IMR-90 (cell line): ENCODE measurements around the gene PLIN5. TPM values are rescaled to one million over a fixed set of nuclear protein-coding genes. Genes with fewer than 3 reads are reported as not detected.

Experiments
- ATAC-seq: fragments of 200-7000 bp; cut with Tn5 transposase; 2 replicates; pipeline ENCODE4 v1.9.1; 2020; ENCODE audit warnings: low read depth, mild to moderate bottlenecking, moderate library complexity
- BruUV-seq: library from RNA; stranded (reverse); fragments of 400-500 nt; replicated peaks from 2 replicates; lab custom pipeline; 2021; lab: Mats Ljungman, UMichigan
- CTCF ChIA-PET: fragments of 300-600 bp; formaldehyde crosslinking; extraction: SDS; loops from one replicate; lab custom pipeline; 2021; ENCODE audit warnings: antibody characterized with exemption; lab: Yijun Ruan, JAX
- POLR2A ChIA-PET: fragments of 300-600 bp; sonication (Branson Sonifier 250); formaldehyde crosslinking; loops from one replicate; lab custom pipeline; 2022; ENCODE audit warnings: antibody characterized with exemption; ENCODE audit not compliant: unreplicated experiment; lab: Charles Lee
- DNase-seq: peaks from one replicate; pipeline ENCODE4 v3.0.0; 2013
- H2AFZ ChIP-seq: replicated peaks from 2 replicates; pipeline ENCODE3; 2013; ENCODE audit warnings: low read length, mild to moderate bottlenecking; ENCODE audit not compliant: poor library complexity
- H2AK5ac ChIP-seq: 2 replicates; pipeline ENCODE4 v1.6.1; 2013; ENCODE audit warnings: low read depth, low read length, inconsistent platforms
- H2AK9ac ChIP-seq: replicated peaks from 2 replicates; pipeline ENCODE3; 2013; ENCODE audit warnings: mild to moderate bottlenecking, low read depth, low read length, moderate library complexity; ENCODE audit not compliant: poor library complexity
- H2BK120ac ChIP-seq: 2 replicates; pipeline ENCODE4 v1.6.1; 2013; ENCODE audit warnings: low read depth, low read length, inconsistent platforms
- H2BK15ac ChIP-seq: 3 replicates; pipeline ENCODE4 v1.6.1; 2013; ENCODE audit warnings: low read depth, low read length, inconsistent platforms
- H2BK20ac ChIP-seq: 2 replicates; pipeline ENCODE4 v1.6.1; 2013; ENCODE audit warnings: low read depth, mild to moderate bottlenecking, inconsistent platforms, low read length, moderate library complexity
- H2BK5ac ChIP-seq: 2 replicates; pipeline ENCODE4 v1.6.1; 2013; ENCODE audit warnings: mild to moderate bottlenecking, low read depth, low read length, inconsistent platforms; ENCODE audit not compliant: poor library complexity, severe bottlenecking
- H3K14ac ChIP-seq: replicated peaks from 2 replicates; pipeline ENCODE4 v1.6.1; 2013; ENCODE audit warnings: low read depth, low read length, inconsistent platforms
- H3K18ac ChIP-seq: 2 replicates; pipeline ENCODE4 v1.6.1; 2013; ENCODE audit warnings: low read depth, low read length, control low read depth
- H3K23ac ChIP-seq: 2 replicates; pipeline ENCODE4 v1.6.1; 2013; ENCODE audit warnings: low read depth, low read length, inconsistent platforms
- H3K27ac ChIP-seq: 2 replicates; pipeline ENCODE4 v1.5.1; 2013; ENCODE audit warnings: mild to moderate bottlenecking, control low read depth, low read length; ENCODE audit not compliant: insufficient read depth
- H3K27me3 ChIP-seq: 2 replicates; pipeline ENCODE4 v1.6.1; 2013; ENCODE audit warnings: low read length; ENCODE audit not compliant: control insufficient read depth, insufficient read depth
- H3K36me3 ChIP-seq: 2 replicates; pipeline ENCODE4 v1.6.1; 2013; ENCODE audit warnings: low read length, mixed read lengths; ENCODE audit not compliant: control insufficient read depth, insufficient read depth
- H3K4ac ChIP-seq: 2 replicates; pipeline ENCODE4 v1.6.1; 2013; ENCODE audit warnings: low read depth, low read length, inconsistent platforms
- H3K4me1 ChIP-seq: 2 replicates; pipeline ENCODE4 v1.6.1; 2013; ENCODE audit warnings: low read length, mixed read lengths; ENCODE audit not compliant: control insufficient read depth, insufficient read depth
- H3K4me2 ChIP-seq: 2 replicates; pipeline ENCODE4 v1.6.1; 2013; ENCODE audit warnings: low read depth, mild to moderate bottlenecking, control low read depth, low read length, moderate library complexity
- H3K4me3 ChIP-seq: 2 replicates; pipeline ENCODE4 v1.5.1; 2013; ENCODE audit warnings: low read depth, mild to moderate bottlenecking, control low read depth, low read length, moderate library complexity; ENCODE audit not compliant: insufficient read depth
- H3K56ac ChIP-seq: 2 replicates; pipeline ENCODE4 v1.6.1; 2013; ENCODE audit warnings: low read length, inconsistent platforms; ENCODE audit not compliant: insufficient read depth; ENCODE audit errors: extremely low read depth
- H3K79me1 ChIP-seq, 2 experiments: 2 replicates each; pipeline ENCODE4 v1.6.1; 2013; ENCODE audit warnings: low read length in 2 of 2, inconsistent platforms in 1 of 2, low read depth in 1 of 2
- H3K9ac ChIP-seq: 2 replicates; pipeline ENCODE4 v1.6.1; 2013; ENCODE audit warnings: low read depth, low read length, control low read depth
- H3K9me1 ChIP-seq: 2 replicates; pipeline ENCODE4 v1.6.1; 2013; ENCODE audit warnings: low read length, inconsistent platforms; ENCODE audit not compliant: insufficient read depth
- H3K9me3 ChIP-seq: 2 replicates; pipeline ENCODE4 v1.6.1; 2013; ENCODE audit warnings: low read length; ENCODE audit not compliant: control insufficient read depth, insufficient read depth
- H4K20me1 ChIP-seq: 2 replicates; pipeline ENCODE4 v1.6.1; 2013; ENCODE audit warnings: low read length, inconsistent platforms; ENCODE audit not compliant: insufficient read depth
- H4K5ac ChIP-seq: 2 replicates; pipeline ENCODE4 v1.6.1; 2013; ENCODE audit warnings: mild to moderate bottlenecking, low read depth, low read length, control low read depth
- H4K8ac ChIP-seq, 2 experiments: 2 replicates each; pipeline ENCODE4 v1.6.1; 2013; ENCODE audit warnings: low read depth in 2 of 2, low read length in 2 of 2, control low read depth in 1 of 2, inconsistent platforms in 1 of 2
- H4K91ac ChIP-seq: 2 replicates; pipeline ENCODE4 v1.6.1; 2013; ENCODE audit warnings: low read depth, low read length, inconsistent platforms; ENCODE audit not compliant: insufficient read depth
- CEBPB ChIP-seq: IDR thresholded peaks from 2 replicates; pipeline ENCODE4 v1.6.1; 2012; ENCODE audit warnings: low read depth, low read length, improper control_type of control experiment
- CTCF ChIP-seq: conservative IDR thresholded peaks from 2 replicates; pipeline ENCODE4 v1.5.1; 2012; ENCODE audit warnings: mild to moderate bottlenecking, low read depth, low read length, improper control_type of control experiment
- FOS ChIP-seq: fragments of 150-350 bp; IDR thresholded peaks from 2 replicates; pipeline ENCODE4 v1.6.1; 2016; ENCODE audit warnings: low read depth, low read length
- MAFK ChIP-seq: IDR thresholded peaks from 2 replicates; pipeline ENCODE4 v1.6.1; 2012; ENCODE audit warnings: low read depth, low read length, improper control_type of control experiment
- MAZ ChIP-seq: IDR thresholded peaks from 2 replicates; pipeline ENCODE4 v1.6.1; 2012; ENCODE audit warnings: low read depth, mild to moderate bottlenecking, low read length, improper control_type of control experiment, moderate library complexity, borderline replicate concordance
- NFE2L2 ChIP-seq: fragments of 150-350 bp; IDR thresholded peaks from 2 replicates; pipeline ENCODE4 v1.6.1; 2016; ENCODE audit warnings: low read depth, mild to moderate bottlenecking, low read length
- POLR2A ChIP-seq: IDR thresholded peaks from 2 replicates; pipeline ENCODE4 v1.6.1; 2012; ENCODE audit warnings: mild to moderate bottlenecking, low read depth, low read length
- RAD21 ChIP-seq: IDR thresholded peaks from 2 replicates; pipeline ENCODE4 v1.6.1; 2012; ENCODE audit warnings: low read length, improper control_type of control experiment
- RFX5 ChIP-seq: IDR thresholded peaks from 2 replicates; pipeline ENCODE4 v1.8.0; 2012; ENCODE audit warnings: low read depth, mild to moderate bottlenecking, low read length, moderate library complexity
- SMC3 ChIP-seq: fragments of 150-350 bp; IDR thresholded peaks from 2 replicates; pipeline ENCODE4 v1.6.1; 2016; ENCODE audit warnings: low read depth, mild to moderate bottlenecking, antibody characterized with exemption, low read length, moderate library complexity
- WGBS, 2 experiments: methylation state at CpG; one replicate each; pipeline versions ENCODE4 v1.1.5 to v1.1.7; 2013; ENCODE audit warnings: missing lambda C conversion rate in 2 of 2; ENCODE audit not compliant: insufficient read length in 1 of 2; ENCODE audit errors: extremely low coverage in 2 of 2; 5-methylcytosine and 5-hydroxymethylcytosine counted together
- dilution Hi-C: fragments of 300-500 bp; cut with HindIII; formaldehyde crosslinking; loops from one replicate; pipeline ENCODE4 v1.14.3; 2018; ENCODE audit warnings: low sequenced_read_pairs; ENCODE audit not compliant: unreplicated experiment
- in situ Hi-C: fragments of 300-500 bp; cut with MboI; formaldehyde crosslinking; loops from 3 replicates; pipeline ENCODE4 v1.14.3; 2019; ENCODE audit warnings: low sequenced_read_pairs, inconsistent platforms, mixed read lengths
- intact Hi-C: fragments of 100-400 bp; cut with micrococcal nuclease; formaldehyde crosslinking; loops from 2 replicates; pipeline ENCODE4 v1.10.0; 2022
- polyA plus RNA-seq, 3 experiments: library from polyadenylated mRNA; depleted of rRNA; stranded (reverse); fragments of >200 nt; gene quantifications; 2 replicates each; pipeline ENCODE4 v1.2.3, GENCODE V29; 2012; ENCODE audit warnings: low replicate concordance in 1 of 3
- total RNA-seq: library from RNA; depleted of rRNA; stranded (reverse); fragments of >200 nt; gene quantifications from 2 replicates; pipeline ENCODE4 v1.2.3, GENCODE V29; 2012
- TF ChIP-seq, protein P1 (sequence below): fragments of 150-350 bp; IDR thresholded peaks from 2 replicates; pipeline ENCODE4 v1.6.1; 2016; ENCODE audit warnings: low read depth, mild to moderate bottlenecking, low read length, moderate library complexity, borderline replicate concordance

PLIN5 gene
- total and polyA plus RNA-seq, 2 of the 4 experiments (the other 2 are of a cell fraction), result not detected

DNA sequence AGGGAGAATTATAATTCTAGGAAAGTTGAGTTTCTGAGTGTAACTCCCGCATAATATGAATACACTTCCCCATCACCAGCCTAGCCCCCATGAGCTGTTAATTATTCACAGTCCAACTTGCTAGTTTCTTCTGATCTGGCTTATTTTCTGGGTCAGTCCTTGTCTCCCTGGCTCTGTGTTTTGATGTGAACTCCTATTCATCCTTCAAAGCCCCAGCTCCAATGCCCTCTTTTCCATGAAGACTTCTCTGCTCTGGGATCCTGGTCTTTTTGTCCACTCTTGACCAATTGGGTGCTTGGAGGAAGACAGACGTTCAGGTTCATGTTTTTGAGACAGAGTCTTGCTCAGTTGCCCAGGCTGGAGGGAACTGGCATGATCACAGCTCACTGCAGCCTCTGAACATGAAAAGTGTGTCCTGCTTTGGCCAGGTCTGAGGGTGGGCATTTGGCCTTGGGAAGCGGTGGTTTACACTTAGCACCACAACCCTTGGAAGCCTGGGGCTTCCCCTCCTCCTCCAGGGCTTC lies 4.2 kb upstream of the PLIN5 start:
- H3K4ac ChIP-seq, result no peak overlapping the region
- no peak overlapping the region for H4K5ac ChIP-seq
- no peak overlapping the region for H4K8ac ChIP-seq
- no peak overlapping the region for H2AFZ ChIP-seq
- POLR2A ChIA-PET, result no interaction called here
- no peak overlapping the region for H2AK5ac ChIP-seq
- no peak for TF ChIP-seq MAFK
- no peak for TF ChIP-seq CEBPB
- TF ChIP-seq, protein P1, sequence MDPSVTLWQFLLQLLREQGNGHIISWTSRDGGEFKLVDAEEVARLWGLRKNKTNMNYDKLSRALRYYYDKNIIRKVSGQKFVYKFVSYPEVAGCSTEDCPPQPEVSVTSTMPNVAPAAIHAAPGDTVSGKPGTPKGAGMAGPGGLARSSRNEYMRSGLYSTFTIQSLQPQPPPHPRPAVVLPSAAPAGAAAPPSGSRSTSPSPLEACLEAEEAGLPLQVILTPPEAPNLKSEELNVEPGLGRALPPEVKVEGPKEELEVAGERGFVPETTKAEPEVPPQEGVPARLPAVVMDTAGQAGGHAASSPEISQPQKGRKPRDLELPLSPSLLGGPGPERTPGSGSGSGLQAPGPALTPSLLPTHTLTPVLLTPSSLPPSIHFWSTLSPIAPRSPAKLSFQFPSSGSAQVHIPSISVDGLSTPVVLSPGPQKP, result no peak
- no peak for TF ChIP-seq NFE2L2
- TF ChIP-seq RFX5, result no peak
- TF ChIP-seq RAD21, result no peak
- no peak for TF ChIP-seq CTCF
- no peak for TF ChIP-seq MAZ
- no peak for TF ChIP-seq FOS
- no peak for TF ChIP-seq SMC3
- no peak for TF ChIP-seq POLR2A
- no peak overlapping the region for H2BK20ac ChIP-seq
- no peak overlapping the region for H3K4me2 ChIP-seq
- no peaks in the 10 kb centered on the region; the same call in 1 of the 2 replicates for H3K4me1 ChIP-seq
- no peak overlapping the region for H2BK5ac ChIP-seq
- intact Hi-C loops (no loop called here), in situ Hi-C loops (no loop called here), dilution Hi-C loops (no loop called here)
- H3K27me3 ChIP-seq, result peaks cover 36% of the 10 kb centered on the region
- no peak overlapping the region for H3K56ac ChIP-seq
- H3K9ac ChIP-seq, result no peak overlapping the region
- CTCF ChIA-PET, result no interaction called here
- H2BK120ac ChIP-seq, result no peak overlapping the region
- no TSS peak for BruUV-seq
- no peaks in the 10 kb centered on the region for H3K9me1 ChIP-seq
- H3K27ac ChIP-seq, result no peak overlapping the region
- peaks cover 6% of the 10 kb centered on the region for H3K9me3 ChIP-seq
- H3K36me3 ChIP-seq, result no peaks in the 10 kb centered on the region
- H3K79me1 ChIP-seq, result no peaks in the 10 kb centered on the region
- no CpG with 5 or more reads among the region's 3 CpGs for WGBS, 2 experiments
- H3K23ac ChIP-seq, result no peak overlapping the region
- ATAC-seq (no peak), DNase-seq (no peak)
- H3K18ac ChIP-seq, result no peak overlapping the region
- no peak overlapping the region for H2BK15ac ChIP-seq
- no peaks in the 10 kb centered on the region for H4K20me1 ChIP-seq
- H4K91ac ChIP-seq, result no peak overlapping the region
- no peak overlapping the region for H3K14ac ChIP-seq
- no peak overlapping the region for H3K4me3 ChIP-seq
- H2AK9ac ChIP-seq, result no peak overlapping the region
